GM06990 (cell line): ENCODE data around the gene PTPN23.

Source experiments
- DNase-seq: peaks from one replicate; pipeline ENCODE4 v3.0.0-alpha.2; 2011; ENCODE audit not compliant: insufficient read length; ENCODE audit errors: extremely low read depth
- H3K27me3 ChIP-seq: replicated peaks from 2 replicates; pipeline ENCODE4 v1.6.0; 2011; ENCODE audit warnings: low read length; ENCODE audit not compliant: control insufficient read depth, insufficient read depth
- H3K36me3 ChIP-seq: 2 replicates; pipeline ENCODE4 v1.5.1; 2011; ENCODE audit warnings: low read length; ENCODE audit not compliant: control insufficient read depth, insufficient read depth
- H3K4me3 ChIP-seq: replicated peaks from 2 replicates; pipeline ENCODE4 v1.5.1; 2011; ENCODE audit warnings: low read depth, mild to moderate bottlenecking, control low read depth, low read length
- CTCF ChIP-seq: IDR thresholded peaks from 2 replicates; pipeline ENCODE4 v1.5.1; 2011; ENCODE audit warnings: low read length, control low read depth, mild to moderate bottlenecking, inconsistent platforms; ENCODE audit not compliant: insufficient read depth, poor library complexity, severe bottlenecking

Gene PTPN23

GRCh38 chr3:47414161-47414564 lies 33.3 kb downstream of the PTPN23 start:
- H3K36me3 ChIP-seq = peaks cover 48% of the 10 kb centered on the region
- no peak overlapping the region for H3K4me3 ChIP-seq
- DNase-seq = no peak
- TF ChIP-seq CTCF = no peak
- H3K27me3 ChIP-seq = no peaks in the 10 kb centered on the region

GRCh38 chr3:47414666-47415587 lies 34.1 kb downstream of the PTPN23 start:
- H3K36me3 ChIP-seq = peaks cover 47% of the 10 kb centered on the region
- H3K4me3 ChIP-seq = no peak overlapping the region
- H3K27me3 ChIP-seq = no peaks in the 10 kb centered on the region
- TF ChIP-seq CTCF = no peak
- DNase-seq = no peak

- Histone ChIP-seq H3K27me3 (no peaks in the 10 kb centered on the region), H3K4me3 (no peak overlapping the region), H3K36me3 (peaks cover 53% of the 10 kb centered on the region)
- no peak for DNase-seq
- TF ChIP-seq CTCF = no peak
Observed at GRCh38 chr3:47416041-47416440, 35.2 kb downstream of the PTPN23 start.

- no peak for TF ChIP-seq CTCF
- no peak for DNase-seq
- H3K4me3 ChIP-seq = no peak overlapping the region
- H3K27me3 ChIP-seq = no peaks in the 10 kb centered on the region
- peaks cover 48% of the 10 kb centered on the region for H3K36me3 ChIP-seq
Observed at GRCh38 chr3:47418167-47419082, 37.6 kb downstream of the PTPN23 start.

- TF ChIP-seq CTCF = no peak
- Histone ChIP-seq H3K4me3 (no peak overlapping the region), H3K36me3 (peaks cover 46% of the 10 kb centered on the region)
Observed at GRCh38 chr3:47419083-47420043, 38.5 kb downstream of the PTPN23 start.

More at GRCh38 chr3:47419083-47420043, 38.5 kb downstream of the PTPN23 start:
- H3K27me3 ChIP-seq = no peaks in the 10 kb centered on the region
- DNase-seq = no peak
